HUDEP-2 (cell line): Measurements from ENCODE around the gene SERPINB6.

Experiments used
- DNase-seq, 76 experiments: peaks; one replicate each; lab custom pipeline; 2025; ENCODE audit not compliant: unreplicated experiment in 76 of 76; lab: John Stamatoyannopoulos, UW

Gene SERPINB6

GRCh38 chr6:2999618-3000557 lies 28.5 kb upstream of the SERPINB6 start, which contains the start of gene NQO2:
Gene NQO2 (plus strand): TSS chr6:2999894. CDS start chr6:3006553, 6,659 bp downstream.
- peak in 73 of 76 experiments; percentile 44 to 98 (median 91) for DNase-seq

- peak in 16 of 76 experiments; percentile 46 to 96 (median 66) for DNase-seq
Measured at GRCh38 chr6:2998998-2999617, 27.7 kb upstream of the SERPINB6 start.

GRCh38 chr6:2998249-2998997 lies 27.1 kb upstream of the SERPINB6 start:
- DNase-seq, result peak in 15 of 76 experiments; percentile 15 to 53 (median 34)

- no peak for DNase-seq
Measured at GRCh38 chr6:2993755-2994317, 22.5 kb upstream of the SERPINB6 start.

- DNase-seq, result no peak
Measured at GRCh38 chr6:2992330-2992979, 21.1 kb upstream of the SERPINB6 start.

- DNase-seq, result peak in 9 of 76 experiments; percentile 36 to 75 (median 61)
Measured at GRCh38 chr6:2990932-2991506, 19.7 kb upstream of the SERPINB6 start.

GRCh38 chr6:2990248-2990931 lies 19.0 kb upstream of the SERPINB6 start:
- peak in 68 of 76 experiments; percentile 20 to 76 (median 50) for DNase-seq

- DNase-seq, result peak in 75 of 76 experiments; percentile 72 to 98 (median 93)
Measured at GRCh38 chr6:2989332-2990247, 18.2 kb upstream of the SERPINB6 start.

- DNase-seq, result peak in 74 of 76 experiments; percentile 40 to 90 (median 80)
Measured at GRCh38 chr6:2988426-2989331, 17.3 kb upstream of the SERPINB6 start.

GRCh38 chr6:2988094-2988425 lies 16.7 kb upstream of the SERPINB6 start:
- no peak for DNase-seq

- DNase-seq, result no peak
Measured at GRCh38 chr6:2986722-2987221, 15.4 kb upstream of the SERPINB6 start.

GRCh38 chr6:2984738-2985406 lies 13.5 kb upstream of the SERPINB6 start:
- no peak for DNase-seq

- DNase-seq, result no peak
Measured at GRCh38 chr6:2982426-2983117, 11.2 kb upstream of the SERPINB6 start.

- DNase-seq, result no peak
Measured at GRCh38 chr6:2980465-2980855, 9.1 kb upstream of the SERPINB6 start.

GRCh38 chr6:2979819-2980464 lies 8.6 kb upstream of the SERPINB6 start:
- DNase-seq, result peak in 9 of 76 experiments; percentile 6 to 44 (median 21)
